ENCODE results near the gene ZNF106.

The ZNF106 gene

DNA sequence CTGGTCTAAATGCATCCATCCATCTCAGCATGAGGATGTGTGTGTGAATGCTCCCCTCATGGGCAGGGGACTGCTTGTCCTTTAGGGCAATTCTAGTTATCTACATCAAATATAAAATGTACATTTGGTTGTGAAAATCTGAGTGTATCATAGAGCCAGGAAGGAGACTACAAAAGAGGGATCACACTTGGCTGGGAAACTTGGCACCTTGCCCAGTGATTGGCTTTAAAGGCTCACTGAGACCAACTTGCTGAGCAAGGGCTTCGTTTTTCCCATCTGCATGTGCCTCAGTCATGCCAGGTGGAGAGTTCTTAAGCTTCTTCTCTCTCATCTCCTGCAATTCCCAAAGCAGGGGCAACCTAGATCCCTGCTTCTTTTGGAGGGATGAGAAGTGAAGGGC lies 126.4 kb downstream of the ZNF106 start:
- peak; percentile 84 for DNase-seq

DNA sequence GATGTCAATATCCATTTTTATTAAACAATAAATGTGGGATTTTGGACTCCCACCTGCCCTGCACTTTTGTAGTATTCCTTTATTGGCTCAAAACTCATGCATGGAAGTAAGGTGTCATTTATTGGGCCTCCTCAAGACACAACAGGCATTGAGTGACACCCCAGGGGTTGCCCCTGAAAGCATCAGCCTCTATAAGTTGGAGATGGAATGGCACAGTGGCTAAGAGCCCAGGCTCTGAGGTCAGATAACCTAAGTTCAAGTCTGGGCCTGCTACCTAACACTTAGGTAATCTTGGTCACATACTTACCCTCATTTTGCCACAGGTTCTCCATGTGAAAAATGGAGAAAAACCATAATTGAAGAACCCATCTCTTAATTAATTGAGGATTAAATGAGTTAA lies 127.0 kb downstream of the ZNF106 start:
- no peak for DNase-seq

DNA sequence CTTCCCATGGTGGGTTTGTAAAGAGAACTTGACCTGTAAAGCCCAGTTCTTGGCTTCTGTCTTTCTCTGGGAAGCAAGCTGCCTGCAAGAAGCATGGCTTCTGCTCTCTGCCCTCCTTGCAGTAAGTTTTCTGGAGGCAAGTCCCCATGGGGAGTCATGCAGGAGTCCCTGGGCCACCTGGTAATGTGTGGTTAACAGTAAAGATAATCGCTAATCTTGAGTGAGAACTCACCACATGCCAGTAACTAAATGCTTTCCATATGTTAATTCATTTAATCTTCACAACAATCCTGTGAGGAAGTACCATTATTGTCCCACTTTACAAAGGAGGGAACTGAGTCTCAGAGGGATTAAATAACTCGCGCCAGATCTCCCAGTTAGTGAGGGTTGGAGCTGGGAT lies 127.5 kb downstream of the ZNF106 start:
- no peak for DNase-seq
